SK-N-SH (cell line): Measurements from ENCODE around the gene MXRA8. TPM values are rescaled to one million over a fixed set of nuclear protein-coding genes. Genes with fewer than 3 reads are reported as not detected.

Experiments
- CHD2 ChIP-seq: fragments of 150-350 bp; IDR thresholded peaks from 2 replicates; pipeline ENCODE4 v1.6.1; 2018; ENCODE audit warnings: low read length; ENCODE audit not compliant: partially characterized antibody
- EP300 ChIP-seq, 2 experiments: IDR thresholded peaks; 2 replicates each; pipeline versions ENCODE4 v1.4.0 to v1.6.1; 2012; ENCODE audit warnings: borderline replicate concordance in 1 of 2, low read depth in 1 of 2, low read length in 1 of 2
- EZH2phosphoT487 ChIP-seq: fragments of 200-600 bp; sonication (generic); IDR thresholded peaks from 2 replicates; pipeline ENCODE4 v1.6.1; 2017; ENCODE audit warnings: low read depth, mixed run types, mild to moderate bottlenecking, antibody characterized with exemption, moderate library complexity, borderline replicate concordance
- GABPA ChIP-seq: IDR thresholded peaks from 2 replicates; pipeline ENCODE4 v1.4.0; 2012; ENCODE audit warnings: low read depth, mild to moderate bottlenecking
- NFIC ChIP-seq: IDR thresholded peaks from 2 replicates; pipeline ENCODE4 v1.4.0; 2012; ENCODE audit warnings: borderline replicate concordance
- PBX3 ChIP-seq: IDR thresholded peaks from 2 replicates; pipeline ENCODE4; 2012
- POLR2AphosphoS5 ChIP-seq: IDR thresholded peaks from 2 replicates; pipeline ENCODE4 v1.6.1; 2012; ENCODE audit warnings: low read depth, low read length
- RAD21 ChIP-seq: IDR thresholded peaks from 2 replicates; pipeline ENCODE4 v1.6.1; 2012; ENCODE audit warnings: mild to moderate bottlenecking, low read length
- REST ChIP-seq: IDR thresholded peaks from 2 replicates; pipeline ENCODE4 v1.6.1; 2012; ENCODE audit warnings: mild to moderate bottlenecking, low read depth, low read length, moderate library complexity
- RXRA ChIP-seq: IDR thresholded peaks from 2 replicates; pipeline ENCODE4 v1.4.0; 2012; ENCODE audit warnings: low read depth, mild to moderate bottlenecking, borderline replicate concordance
- SIN3A ChIP-seq: IDR thresholded peaks from 2 replicates; pipeline ENCODE4 v1.6.1; 2012; ENCODE audit warnings: low read depth, mild to moderate bottlenecking, low read length, moderate library complexity, borderline replicate concordance
- SMC3 ChIP-seq: IDR thresholded peaks from 2 replicates; pipeline ENCODE4 v1.6.1; 2012; ENCODE audit warnings: low read depth, low read length, improper control_type of control experiment
- USF2 ChIP-seq: fragments of 150-350 bp; IDR thresholded peaks from 2 replicates; pipeline ENCODE4 v1.6.1; 2017; ENCODE audit warnings: antibody characterized with exemption, low read length, low read depth, borderline replicate concordance
- YY1 ChIP-seq: IDR thresholded peaks from 2 replicates; pipeline ENCODE4 v1.4.0; 2012; ENCODE audit warnings: low read depth, mild to moderate bottlenecking
- ZBTB33 ChIP-seq: IDR thresholded peaks from 2 replicates; pipeline ENCODE4 v1.4.0; 2012; ENCODE audit warnings: low read depth, borderline replicate concordance
- polyA plus RNA-seq, 3 experiments: library from polyadenylated mRNA; depleted of rRNA; stranded (reverse); fragments of >200 nt; gene quantifications; 2 replicates each; pipeline ENCODE4 v1.2.3, GENCODE V29; 2012

MXRA8 gene
- polyA plus RNA-seq, 1 of the 3 experiments (the other 2 are of a cell fraction): 2.5 TPM

GRCh38 chr1:1324524-1325287 is 33.6 kb downstream of the MXRA8 start, which contains the start of the genes CPTP and INTS11 (continued):
- TF ChIP-seq ZBTB33 (no peak), PBX3 (no peak), RAD21 (no peak), USF2 (no peak), EZH2phosphoT487 (no peak), EP300 (IDR thresholded peaks at IDR 0.05; ENCODE audit: borderline replicate concordance in 1 of 2, low read depth in 1 of 2, low read length in 1 of 2) (no peak), GABPA (peak; percentile 82), RXRA (no peak), SIN3A (no peak), REST (no peak; the same call in 1 of the 2 replicates), CHD2 (peak; percentile 34), SMC3 (no peak), NFIC (no peak), POLR2AphosphoS5 (peak; percentile 73; the same call in 1 of the 2 replicates), YY1 (no peak)
